ENCODE data around the gene TRAF7. TPM values are rescaled to one million over a fixed set of nuclear protein-coding genes. Genes with fewer than 3 reads are reported as not detected.

The TRAF7 gene
- total and polyA plus RNA-seq, 2 of the 13 experiments (the other 11 are each of a cell fraction or from before 2014, with no cell fraction given), result 47.9 to 65.6 TPM

GRCh38 chr16:2155091-2155950, at the start of gene TRAF7 (continued):
- TF ChIP-seq ZSCAN31 (CRISPR knock-in tag; IDR thresholded peaks at IDR 0.05; ENCODE audit: low read depth) (0 out of 2 replicates have a peak, but pooled peaks have one; percentile 52), TIGD3 (CRISPR knock-in tag; IDR thresholded peaks at IDR 0.05; ENCODE audit: borderline replicate concordance) (peak; percentile 45; the same call in 1 of the 2 replicates), HDAC2 (CRISPR knock-in tag; IDR thresholded peaks at IDR 0.05) (peak; percentile 48; the same call in 1 of the 2 replicates), HDAC1 (CRISPR knock-in tag; IDR thresholded peaks at IDR 0.05) (peak; percentile 78; the same call in 1 of the 2 replicates), NR1H2 (CRISPR knock-in tag; IDR thresholded peaks at IDR 0.05; ENCODE audit: borderline replicate concordance, low read depth) (no peak), ZNF83 (CRISPR knock-in tag; IDR thresholded peaks at IDR 0.05; ENCODE audit: borderline replicate concordance) (no peak), ZBTB7B (CRISPR knock-in tag; IDR thresholded peaks at IDR 0.05) (peak; percentile 52; the same call in 1 of the 2 replicates), EHMT2 (IDR thresholded peaks at IDR 0.05; ENCODE audit: borderline replicate concordance, low read depth, low read length) (no peak), LCORL (IDR thresholded peaks at IDR 0.05) (no peak), LCORL (CRISPR knock-in tag; IDR thresholded peaks at IDR 0.05) (peak; percentile 46), PTBP1 (IDR thresholded peaks at IDR 0.05; ENCODE audit: low read depth, low read length, poor library complexity, severe bottlenecking) (no peak), ZSCAN21 (CRISPR knock-in tag; IDR thresholded peaks at IDR 0.05; ENCODE audit: borderline replicate concordance) (0 out of 2 replicates have a peak, but pooled peaks have one; percentile 82), KMT2B (CRISPR knock-in tag; IDR thresholded peaks at IDR 0.05) (peak; percentile 71), FOXA1 (IDR thresholded peaks at IDR 0.05) (no peak), FOXA1 (CRISPR knock-in tag; IDR thresholded peaks at IDR 0.05) (no peak), WIZ (CRISPR knock-in tag; IDR thresholded peaks at IDR 0.05) (0 out of 2 replicates have a peak, but pooled peaks have one; percentile 21), HOXD1 (CRISPR knock-in tag; IDR thresholded peaks at IDR 0.05) (peak; percentile 59; the same call in 1 of the 2 replicates), ATF5 (CRISPR knock-in tag; IDR thresholded peaks at IDR 0.05; ENCODE audit: low read depth) (no peak; the same call in 1 of the 2 replicates), ZIK1 (CRISPR knock-in tag; IDR thresholded peaks at IDR 0.05; ENCODE audit: borderline replicate concordance, low read depth) (no peak), NPAS2 (CRISPR knock-in tag; IDR thresholded peaks at IDR 0.05; ENCODE audit: borderline replicate concordance) (no peak), ETV6 (CRISPR knock-in tag; conservative IDR thresholded peaks at IDR 0.05) (0 out of 2 replicates have a peak, but pooled peaks have one; percentile 78), ZNF224 (CRISPR knock-in tag; IDR thresholded peaks at IDR 0.05) (peak; percentile 54; the same call in 1 of the 2 replicates), NCOA1 (CRISPR knock-in tag; IDR thresholded peaks at IDR 0.05) (no peak), BORCS8-MEF2B (CRISPR knock-in tag; IDR thresholded peaks at IDR 0.05) (no peak), ZSCAN25 (CRISPR knock-in tag; IDR thresholded peaks at IDR 0.05) (peak; percentile 78), FOXP4 (CRISPR knock-in tag; IDR thresholded peaks at IDR 0.05) (no peak; the same call in 1 of the 2 replicates), SRSF9 (IDR thresholded peaks at IDR 0.05; ENCODE audit: borderline replicate concordance, insufficient read depth, low read depth, low read length, poor library complexity, severe bottlenecking) (no peak)
